Body of pancreas (tissue), 4 donors: ENCODE data around the gene FLII.

ENCODE experiments used
- POLR2A ChIP-seq, 3 donors: fragments of 450-650 bp; IDR thresholded peaks; one replicate each; pipeline ENCODE4 v1.6.1; 2016; ENCODE audit warnings: antibody characterized with exemption in 3 of 3, mild to moderate bottlenecking in 2 of 3
- TF ChIP-seq, protein P1 (sequence below), 7 experiments: fragments of 450-650 bp in 4 of 7; fragments of 200-600 bp in 3 of 7; sonication (generic) in 3 of 7; IDR thresholded peaks; one replicate each; pipeline ENCODE4 v1.5.1; 2016 to 2019; ENCODE audit warnings: antibody characterized with exemption in 7 of 7

DNA sequence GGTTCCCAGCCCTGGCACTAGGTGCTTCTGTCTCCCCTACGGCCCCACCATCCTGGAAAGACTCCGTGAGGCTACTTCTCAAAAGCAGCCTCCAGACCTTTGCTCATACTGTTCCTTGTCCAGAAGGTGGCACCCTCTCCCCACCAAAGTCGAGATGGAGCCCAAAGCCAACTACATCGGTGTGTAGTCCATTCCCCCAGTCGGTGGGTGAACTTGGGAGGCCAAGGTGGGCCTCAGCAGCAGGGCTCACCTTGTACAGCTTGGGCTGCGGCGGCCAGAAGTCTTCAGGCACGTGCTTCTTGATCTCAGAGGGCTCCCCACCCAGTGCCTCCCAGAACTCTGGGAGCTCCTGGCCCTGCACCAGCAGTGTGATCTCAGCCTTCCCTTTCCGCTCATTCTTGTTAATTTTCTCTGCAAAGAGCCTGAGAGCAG is 10.2 kb downstream of the FLII start:
- TF ChIP-seq, protein P1, sequence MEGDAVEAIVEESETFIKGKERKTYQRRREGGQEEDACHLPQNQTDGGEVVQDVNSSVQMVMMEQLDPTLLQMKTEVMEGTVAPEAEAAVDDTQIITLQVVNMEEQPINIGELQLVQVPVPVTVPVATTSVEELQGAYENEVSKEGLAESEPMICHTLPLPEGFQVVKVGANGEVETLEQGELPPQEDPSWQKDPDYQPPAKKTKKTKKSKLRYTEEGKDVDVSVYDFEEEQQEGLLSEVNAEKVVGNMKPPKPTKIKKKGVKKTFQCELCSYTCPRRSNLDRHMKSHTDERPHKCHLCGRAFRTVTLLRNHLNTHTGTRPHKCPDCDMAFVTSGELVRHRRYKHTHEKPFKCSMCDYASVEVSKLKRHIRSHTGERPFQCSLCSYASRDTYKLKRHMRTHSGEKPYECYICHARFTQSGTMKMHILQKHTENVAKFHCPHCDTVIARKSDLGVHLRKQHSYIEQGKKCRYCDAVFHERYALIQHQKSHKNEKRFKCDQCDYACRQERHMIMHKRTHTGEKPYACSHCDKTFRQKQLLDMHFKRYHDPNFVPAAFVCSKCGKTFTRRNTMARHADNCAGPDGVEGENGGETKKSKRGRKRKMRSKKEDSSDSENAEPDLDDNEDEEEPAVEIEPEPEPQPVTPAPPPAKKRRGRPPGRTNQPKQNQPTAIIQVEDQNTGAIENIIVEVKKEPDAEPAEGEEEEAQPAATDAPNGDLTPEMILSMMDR (IDR thresholded peaks at IDR 0.05), result peak; percentile 17 to 64 (median 53)
- no peak for TF ChIP-seq POLR2A (IDR thresholded peaks at IDR 0.05)
